Gastrocnemius medialis (tissue), 4 donors: Measurements from ENCODE around the gene SLC4A3.

Experiments
- CTCF ChIP-seq, 5 experiments: fragments of 450-650 bp in 3 of 5; fragments of 200-600 bp in 2 of 5; sonication (generic) in 2 of 5; IDR thresholded peaks in 4 of 5; conservative IDR thresholded peaks in 1 of 5; 1 replicate in 4 of 5; 2 replicates in 1 of 5; pipeline ENCODE4 v1.5.1; 2016 to 2019; ENCODE audit warnings: antibody characterized with exemption in 5 of 5, mild to moderate bottlenecking in 3 of 5, moderate library complexity in 3 of 5
- POLR2A ChIP-seq, 2 donors: fragments of 450-650 bp; IDR thresholded peaks; one replicate each; pipeline ENCODE4 v1.6.1; 2017; ENCODE audit warnings: antibody characterized with exemption in 2 of 2, mild to moderate bottlenecking in 2 of 2, moderate library complexity in 2 of 2

DNA sequence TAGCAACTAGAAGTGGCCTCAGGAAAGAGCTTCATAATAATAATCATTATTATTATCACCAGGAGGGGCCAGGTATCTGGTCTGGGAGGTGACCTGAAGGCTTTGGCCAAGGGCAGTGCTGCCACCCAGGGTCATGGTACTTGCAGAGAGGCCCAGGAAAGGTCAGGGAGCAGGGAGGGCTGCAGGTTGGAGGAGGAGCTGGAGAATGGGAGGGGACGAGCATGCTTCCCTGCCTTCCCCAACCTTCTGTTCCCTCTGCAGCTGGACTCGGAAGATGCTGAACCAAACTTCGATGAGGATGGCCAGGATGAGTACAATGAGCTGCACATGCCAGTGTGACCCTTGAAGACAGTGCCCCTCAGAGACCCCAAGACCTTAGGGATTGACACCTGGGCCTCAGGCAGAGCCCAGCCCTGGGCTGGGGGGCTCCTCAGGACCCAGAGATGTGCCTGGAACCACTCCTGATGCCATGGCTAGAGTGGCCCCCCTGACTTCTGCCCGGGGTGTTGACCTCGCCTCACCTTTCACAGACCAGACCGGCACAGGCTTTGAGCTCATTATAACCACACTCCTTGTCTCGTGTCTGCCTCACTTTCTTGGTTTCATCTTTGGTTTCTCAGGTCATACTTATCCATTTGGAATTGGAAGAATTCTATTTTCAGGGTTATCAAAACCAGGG lies 14.1 kb downstream of the SLC4A3 start:
- no peak for TF ChIP-seq CTCF (IDR thresholded peaks at IDR 0.05 in 4 of 5, conservative IDR thresholded peaks at IDR 0.05 in 1 of 5)
- TF ChIP-seq POLR2A (IDR thresholded peaks at IDR 0.05): no peak
